K562 (cell line): ENCODE data around the gene CPA2. TPM values are rescaled to one million over a fixed set of nuclear protein-coding genes. Genes with fewer than 3 reads are reported as not detected.

Source experiments
- ATAC-seq: fragments of 200-7000 bp; cut with Tn5 transposase; 3 replicates; pipeline ENCODE4 v1.9.1; 2020; ENCODE audit warnings: moderate library complexity
- BruUV-seq: library from RNA; stranded (reverse); fragments of 400-500 nt; replicated peaks from 2 replicates; lab custom pipeline; 2021; lab: Mats Ljungman, UMichigan
- CTCF ChIA-PET: fragments of 300-600 bp; formaldehyde crosslinking; extraction: SDS; loops from one replicate; lab custom pipeline; 2021; ENCODE audit warnings: low intra/inter-chr PET ratio; lab: Yijun Ruan, JAX
- POLR2A ChIA-PET: fragments of 300-600, 350-650 bp; sonication (Branson Sonifier 250); formaldehyde crosslinking; extraction: SDS; loops from one replicate; lab custom pipeline; 2021; ENCODE audit warnings: antibody characterized with exemption, inconsistent platforms; lab: Yijun Ruan, JAX
- DNase-seq, 4 experiments: peaks; one replicate each; pipeline versions ENCODE4 v3.0.0 to v3.0.0-alpha.2; 2011 to 2018; ENCODE audit warnings: low spot score in 3 of 4, mixed read lengths in 3 of 4; ENCODE audit errors: extremely low read depth in 1 of 4
- FAIRE-seq: peaks from 2 replicates; lab custom pipeline; 2011; peaks lifted over from hg19 to GRCh38; lab: Jason Lieb, UNC
- H2AFZ ChIP-seq: 2 replicates; pipeline ENCODE4 v1.6.0; 2011; ENCODE audit warnings: low read depth, low read length, control low read depth, inconsistent platforms
- H3K27ac ChIP-seq: fragments of 200-600 bp; 3 replicates; pipeline ENCODE4 v1.8.0; 2011; ENCODE audit warnings: low read depth, mild to moderate bottlenecking, control low read depth, inconsistent platforms, low read length, moderate library complexity, mixed read lengths; ENCODE audit errors: extremely low read depth
- H3K27me3 ChIP-seq, 2 experiments: fragments of 300-600 bp in 1 of 2; 2 replicates in 1 of 2; 3 replicates in 1 of 2; pipeline versions ENCODE4 v1.6.0 to v1.8.0; 2011; ENCODE audit warnings: inconsistent platforms in 2 of 2, low read length in 2 of 2, mild to moderate bottlenecking in 1 of 2, mixed read lengths in 1 of 2, moderate library complexity in 1 of 2; ENCODE audit not compliant: control insufficient read depth in 2 of 2, insufficient read depth in 2 of 2
- H3K36me3 ChIP-seq: fragments of 300-600 bp; 3 replicates; pipeline ENCODE4 v1.8.0; 2011; ENCODE audit warnings: mild to moderate bottlenecking, low read length, inconsistent platforms; ENCODE audit not compliant: control insufficient read depth, insufficient read depth
- H3K4me1 ChIP-seq, 2 experiments: fragments of 200-600 bp in 1 of 2; replicated peaks in 1 of 2; 2 replicates in 1 of 2; 3 replicates in 1 of 2; pipeline versions ENCODE4 v1.5.1 to v1.8.0; 2011; ENCODE audit warnings: inconsistent platforms in 2 of 2, low read length in 2 of 2, mild to moderate bottlenecking in 1 of 2, mixed read lengths in 1 of 2, moderate library complexity in 1 of 2; ENCODE audit not compliant: control insufficient read depth in 2 of 2, insufficient read depth in 2 of 2
- H3K4me2 ChIP-seq: 2 replicates; pipeline ENCODE4 v1.6.1; 2011; ENCODE audit warnings: low read length, control low read depth, inconsistent platforms, mixed read lengths; ENCODE audit not compliant: insufficient read depth
- H3K4me3 ChIP-seq: fragments of 200-600 bp; sonication (generic), shearing (Covaris generic); 2 replicates; pipeline ENCODE4 v1.5.1; 2016; ENCODE audit warnings: control low read depth, inconsistent platforms
- H3K79me2 ChIP-seq: fragments of 200-600 bp; 3 replicates; pipeline ENCODE4 v1.8.0; 2011; ENCODE audit warnings: low read length, inconsistent platforms; ENCODE audit not compliant: control insufficient read depth, insufficient read depth
- H3K9ac ChIP-seq, 2 experiments: 2 replicates each; pipeline versions ENCODE4 v1.6.0 to v1.6.1; 2011; ENCODE audit warnings: low read depth in 2 of 2, low read length in 2 of 2, control low read depth in 1 of 2, inconsistent platforms in 1 of 2, mild to moderate bottlenecking in 1 of 2, mixed read lengths in 1 of 2; ENCODE audit not compliant: insufficient read depth in 1 of 2
- H3K9me1 ChIP-seq: one replicate; pipeline ENCODE4 v1.6.0; 2011; ENCODE audit warnings: inconsistent platforms, mild to moderate bottlenecking, low read length, moderate library complexity; ENCODE audit not compliant: control insufficient read depth, insufficient read depth
- H3K9me3 ChIP-seq: replicated peaks from 2 replicates; pipeline ENCODE4 v1.5.1; 2011; ENCODE audit warnings: low read depth, low read length, inconsistent platforms; ENCODE audit not compliant: control insufficient read depth, insufficient read depth
- H4K20me1 ChIP-seq: replicated peaks from 2 replicates; pipeline ENCODE4 v1.6.1; 2011; ENCODE audit warnings: low read length, inconsistent platforms, mixed read lengths; ENCODE audit not compliant: control insufficient read depth, insufficient read depth
- KDM1A ChIP-seq, 2 experiments: fragments of 450-650 bp; IDR thresholded peaks; 2 replicates each; pipeline ENCODE4 v1.6.1; 2016; ENCODE audit warnings: mild to moderate bottlenecking in 2 of 2
- MNT ChIP-seq, 2 experiments: fragments of 450-650 bp; conservative IDR thresholded peaks; 2 replicates each; pipeline ENCODE4 v1.6.1; 2017; ENCODE audit warnings: mild to moderate bottlenecking in 2 of 2, moderate library complexity in 2 of 2
- RBM25 ChIP-seq: fragments of 200-400 bp; formaldehyde crosslinking; IDR thresholded peaks from 2 replicates; pipeline ENCODE4 v1.6.1; 2018; ENCODE audit warnings: low read length, low read depth, moderate library complexity; ENCODE audit not compliant: severe bottlenecking
- ZNF121 ChIP-seq: sonication (generic); formaldehyde crosslinking; conservative IDR thresholded peaks from 2 replicates; pipeline ENCODE4 v1.8.0; 2022; ENCODE audit warnings: missing genetic modification reagents
- WGBS: fragments of 100-300 bp; shearing (Covaris generic); methylation state at CpG from one replicate; pipeline ENCODE4 v1.1.6; 2016; ENCODE audit warnings: low coverage, mixed read lengths; ENCODE audit not compliant: insufficient coverage; ENCODE audit errors: missing lambda C conversion rate; 5-methylcytosine and 5-hydroxymethylcytosine counted together
- in situ Hi-C: fragments of 300-500 bp; cut with MboI; formaldehyde crosslinking; loops from 4 replicates; pipeline ENCODE4 v1.15.0; 2018; ENCODE audit warnings: inconsistent platforms, mixed read lengths
- intact Hi-C: fragments of 100-400 bp; cut with micrococcal nuclease; formaldehyde crosslinking; loops from 2 replicates; pipeline ENCODE4 v1.14.2; 2022
- polyA plus RNA-seq, 8 experiments: library from polyadenylated mRNA; depleted of rRNA in 4 of 8; stranded (reverse) in 5 of 8; unstranded in 3 of 8; fragments of >200 nt; fragmentation: Nextera tagmentation in 2 of 8; fragmentation: Illumina TruSeq in 1 of 8; extraction: Ambion mirVana in 2 of 8; extraction: Trizol in 1 of 8; gene quantifications; 2 replicates each; pipeline versions ENCODE4 v1.2.1 to v1.2.3, GENCODE V29; 2011 to 2014; ENCODE audit warnings: inconsistent platforms in 1 of 8, missing spikeins in 1 of 8
- total RNA-seq, 7 experiments: library from RNA; depleted of rRNA in 6 of 7; stranded (reverse); fragments of >200 nt in 6 of 7; fragmentation: Illumina TruSeq in 2 of 7; extraction: Trizol in 2 of 7; gene quantifications; 2 replicates each; pipeline versions ENCODE4 v1.2.1 to v1.2.3, GENCODE V29; 2011 to 2021; ENCODE audit warnings: low replicate concordance in 1 of 7

The CPA2 gene
- total and polyA plus RNA-seq, 9 of the 15 experiments (the other 6 are each of a cell fraction or from before 2014, with no cell fraction given): 0.04 to 0.84 (median 0.09) TPM; not detected in 4

GRCh38 chr7:130303982-130304381 lies 37.3 kb downstream of the CPA2 start:
- ChIA-PET CTCF (no interaction called here), POLR2A (no interaction called here)
- H3K9me3 ChIP-seq: no peaks in the 10 kb centered on the region
- H3K27ac ChIP-seq: no peak overlapping the region
- peaks cover 74 to 82% of the 10 kb centered on the region in 2 experiments for H3K27me3 ChIP-seq
- H2AFZ ChIP-seq: no peak overlapping the region
- WGBS: 3% methylated on average over 5 of the region's 5 CpGs
- no peaks in the 10 kb centered on the region for H4K20me1 ChIP-seq
- peaks cover 0 to 2% of the 10 kb centered on the region in 2 experiments; a peak in 1 of 5 replicates for H3K4me1 ChIP-seq
- no peaks in the 10 kb centered on the region for H3K36me3 ChIP-seq
- no peaks in the 10 kb centered on the region for H3K79me2 ChIP-seq
- no peaks in the 10 kb centered on the region for H3K9me1 ChIP-seq
- ATAC-seq (no peak), DNase-seq (no peak), FAIRE-seq (no peak)
- no peak overlapping the region for H3K4me2 ChIP-seq
- TF ChIP-seq RBM25 (peak; percentile 7), ZNF121 (peak; percentile 73), MNT (conservative IDR thresholded peaks at IDR 0.05) (no peak), KDM1A (IDR thresholded peaks at IDR 0.05) (0 out of 4 replicates have a peak, but pooled peaks of 1 of the 2 experiments have one; percentile 15)
- no peak overlapping the region for H3K9ac ChIP-seq
- no peak overlapping the region for H3K4me3 ChIP-seq
- BruUV-seq: no TSS peak
- in situ Hi-C loops (no loop called here), intact Hi-C loops (no loop called here)
